Mammary epithelial cell (primary cell): ENCODE results near the gene KCNA5.

Source experiments
- CTCF ChIP-seq, 2 donors: IDR thresholded peaks in 1 of 2; conservative IDR thresholded peaks in 1 of 2; 2 replicates each; pipeline ENCODE4 v1.5.1; 2011 to 2012; ENCODE audit warnings: inconsistent platforms in 2 of 2, low read length in 2 of 2, mild to moderate bottlenecking in 2 of 2, control low read depth in 1 of 2, low read depth in 1 of 2; ENCODE audit not compliant: insufficient read depth in 1 of 2; ENCODE audit errors: extremely low read depth in 1 of 2
- EZH2 ChIP-seq: IDR thresholded peaks from 2 replicates; pipeline ENCODE4 v1.6.1; 2012; ENCODE audit warnings: low read length, inconsistent platforms, borderline replicate concordance

GRCh38 chr12:5072311-5072710 is 28.6 kb downstream of the KCNA5 start:
- TF ChIP-seq CTCF (conservative IDR thresholded peaks at IDR 0.05 in 1 of 2, IDR thresholded peaks at IDR 0.05 in 1 of 2; ENCODE audit: extremely low read depth in 1 of 2, insufficient read depth in 1 of 2, low read depth in 1 of 2, low read length in 2 of 2) = no peak
- TF ChIP-seq EZH2 = no peak
